ENCODE data around the gene SLC46A3.
A peak's percentile ranks its signal among the peaks of the same experiment; 100 is the strongest.
"Not testable (repeated sequence)": the region's sequence is repeated elsewhere in the genome, so short reads cannot be mapped to it uniquely, and the experiment has no call there.

The SLC46A3 gene

GRCh38 chr13:28684257-28684656 lies 34.5 kb downstream of the SLC46A3 start:
- DNase-seq (ENCODE audit: low read depth in 2 of 3, low spot score in 1 of 3), result no peak

GRCh38 chr13:28683169-28683568 lies 35.6 kb downstream of the SLC46A3 start:
- DNase-seq (ENCODE audit: low read depth in 2 of 3, low spot score in 1 of 3), result not testable (repeated sequence)

GRCh38 chr13:28680541-28680940 lies 38.2 kb downstream of the SLC46A3 start:
- no peak for DNase-seq (ENCODE audit: low read depth in 2 of 3, low spot score in 1 of 3)

DNA sequence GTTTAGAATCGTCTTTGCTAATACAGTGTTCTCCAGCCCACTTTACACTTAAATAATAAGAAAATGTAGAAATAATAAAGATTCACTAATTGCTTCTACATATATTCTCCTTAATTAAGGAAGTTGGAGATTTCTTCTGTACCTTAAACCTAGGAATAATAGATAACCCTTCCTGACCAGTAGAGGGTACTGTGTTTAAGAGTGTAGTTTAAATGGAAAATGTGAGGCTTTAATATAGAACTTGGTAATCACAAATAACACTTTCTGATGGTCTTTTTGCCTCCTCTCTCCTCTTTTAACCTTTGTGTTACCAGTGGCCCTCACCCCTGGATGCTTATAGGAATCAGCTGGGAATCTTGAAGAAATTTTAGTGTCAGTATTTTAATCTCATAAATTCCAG lies 39.1 kb downstream of the SLC46A3 start:
- DNase-seq (ENCODE audit: low read depth in 2 of 3, low spot score in 1 of 3), result no peak

DNA sequence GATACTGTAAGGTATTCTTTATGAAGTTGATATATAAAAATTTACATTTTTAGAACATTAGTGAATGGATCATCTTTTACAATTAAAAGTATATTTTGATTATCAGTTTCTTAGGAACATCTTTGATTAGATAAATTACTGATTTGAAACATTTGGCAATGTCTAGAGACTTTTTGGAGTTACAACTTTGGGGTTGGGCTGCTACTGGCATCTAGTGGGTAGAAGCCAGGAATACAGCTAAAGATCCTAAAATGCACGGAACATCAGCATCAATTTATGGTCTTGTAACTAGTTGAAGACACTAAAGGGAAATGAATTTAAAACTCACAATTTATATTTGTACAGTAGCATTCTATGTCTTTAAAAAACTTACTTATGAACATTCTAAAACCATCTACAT lies 40.0 kb downstream of the SLC46A3 start:
- no peak for DNase-seq (ENCODE audit: low read depth in 2 of 3, low spot score in 1 of 3)

- no peak for DNase-seq (ENCODE audit: low read depth in 2 of 3, low spot score in 1 of 3)
Observed at GRCh38 chr13:28671126-28671792, 47.5 kb downstream of the SLC46A3 start.

- DNase-seq (ENCODE audit: low read depth in 2 of 3, low spot score in 1 of 3), result no peak
Observed at GRCh38 chr13:28666897-28667488, 51.8 kb downstream of the SLC46A3 start.

DNA sequence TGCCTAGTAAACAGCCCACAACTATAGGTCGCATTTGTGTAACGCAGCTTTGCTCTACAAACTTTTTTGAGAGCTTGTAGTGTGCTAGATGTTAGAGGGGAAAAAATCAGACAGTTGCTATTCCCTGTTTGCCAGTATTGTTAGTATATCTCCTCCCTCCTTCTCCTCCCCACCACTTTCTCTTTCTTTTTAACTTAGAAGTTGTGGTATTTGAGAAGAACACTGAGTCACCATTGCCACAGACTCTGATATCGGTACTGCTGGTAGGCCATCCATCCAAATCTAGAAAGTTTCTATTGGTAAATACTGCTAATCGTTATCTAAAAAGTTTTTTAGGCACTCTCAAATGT lies 59.2 kb downstream of the SLC46A3 start:
- peak in 1 of 3 donors; percentile 26 for DNase-seq (ENCODE audit: low read depth in 2 of 3, low spot score in 1 of 3)

GRCh38 chr13:28658796-28659620 lies 59.8 kb downstream of the SLC46A3 start, which contains the start of gene POMP:
Gene POMP (plus strand): TSS chr13:28659130. CDS start chr13:28659185, 55 bp downstream.
- peak; percentile 82 to 94 (median 89) for DNase-seq (ENCODE audit: low read depth in 2 of 3, low spot score in 1 of 3)

DNA sequence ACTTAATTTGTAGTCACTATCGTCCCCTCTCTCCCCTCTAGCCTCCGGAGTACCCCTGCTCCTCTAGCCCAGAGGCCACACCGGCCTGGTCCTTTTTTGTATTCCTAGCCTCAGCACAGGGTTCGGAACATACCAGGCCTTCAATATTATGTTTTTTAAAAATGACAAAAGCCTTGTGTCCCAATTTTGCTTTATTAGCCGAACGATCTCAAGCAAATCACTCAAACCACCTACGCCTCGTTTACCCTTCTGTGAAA lies 60.3 kb downstream of the SLC46A3 start:
- no peak for DNase-seq (ENCODE audit: low read depth in 2 of 3, low spot score in 1 of 3)

DNA sequence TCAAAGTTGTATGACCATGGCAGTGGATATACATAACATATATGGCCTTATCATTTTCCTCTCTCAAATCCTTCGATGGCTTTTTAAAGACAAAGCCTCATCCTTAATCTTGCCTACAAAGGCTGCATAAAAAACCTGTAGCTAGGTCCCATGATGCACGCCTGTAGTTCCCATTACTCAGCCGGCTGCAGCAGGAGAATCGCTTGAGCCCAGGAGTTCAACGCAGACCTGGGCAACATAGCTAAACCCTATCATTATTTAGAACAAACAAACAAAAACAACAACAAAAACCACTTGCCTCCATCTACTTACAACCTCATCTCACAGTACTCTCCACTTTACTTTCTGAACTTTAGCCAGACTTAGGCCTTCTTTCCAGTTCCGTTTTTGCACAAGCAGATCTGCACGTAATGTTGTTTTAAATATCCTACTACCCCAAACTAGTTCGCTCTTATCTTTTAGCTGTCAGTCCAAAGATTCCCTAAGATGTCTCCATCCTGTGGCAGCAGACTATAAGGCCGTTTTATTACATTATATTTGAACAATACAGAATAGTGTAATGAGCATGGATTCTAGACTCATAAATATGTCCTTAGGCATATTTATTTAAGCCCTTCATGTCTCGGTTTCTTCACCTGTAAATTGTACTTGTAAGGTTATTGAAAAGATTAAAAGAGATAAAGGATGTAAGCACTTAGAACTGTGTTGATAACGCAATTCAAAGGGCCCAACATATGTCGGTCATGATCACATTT lies 60.8 kb downstream of the SLC46A3 start:
- no peak for DNase-seq (ENCODE audit: low read depth in 2 of 3, low spot score in 1 of 3)

GRCh38 chr13:28655561-28655960 lies 63.2 kb downstream of the SLC46A3 start:
- no peak for DNase-seq (ENCODE audit: low read depth in 2 of 3, low spot score in 1 of 3)

DNA sequence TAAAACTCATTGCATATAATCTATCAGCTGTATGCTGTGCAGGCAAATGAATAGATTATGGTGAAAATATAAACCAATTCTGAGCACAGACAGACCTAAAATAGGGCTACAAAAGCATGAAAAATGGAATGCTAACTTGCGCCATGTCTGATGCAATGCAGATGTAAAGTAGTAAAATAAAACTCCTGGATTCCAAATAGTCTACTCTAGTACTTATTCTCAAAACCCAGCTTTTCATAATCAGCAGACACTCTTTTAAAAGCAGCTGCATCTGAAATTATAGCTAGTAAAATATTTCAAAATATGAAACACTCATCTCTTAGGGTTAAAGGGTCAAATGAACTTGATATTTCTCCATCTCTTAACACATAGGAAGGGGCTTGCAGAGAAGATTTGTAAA lies 64.5 kb downstream of the SLC46A3 start:
- DNase-seq (ENCODE audit: low read depth in 2 of 3, low spot score in 1 of 3), result no peak

DNA sequence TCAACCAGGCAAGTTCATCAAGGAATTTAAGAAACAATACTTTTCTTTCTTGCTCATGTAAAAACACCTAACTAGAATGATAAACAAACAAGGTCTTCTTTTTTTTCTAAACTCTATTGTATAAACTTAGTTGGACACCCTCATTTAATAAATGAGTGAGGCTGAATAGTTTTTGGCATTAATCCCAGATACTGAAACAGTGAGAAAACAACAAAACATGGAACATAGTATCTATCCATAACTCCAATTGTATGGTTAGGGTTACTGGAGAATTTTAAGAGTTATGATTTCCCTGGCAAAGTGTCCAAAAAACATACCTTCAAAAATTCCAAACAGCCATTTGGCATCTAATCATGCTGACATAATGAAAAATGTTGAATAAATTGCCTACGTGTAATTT lies 65.7 kb downstream of the SLC46A3 start:
- no peak for DNase-seq (ENCODE audit: low read depth in 2 of 3, low spot score in 1 of 3)

DNA sequence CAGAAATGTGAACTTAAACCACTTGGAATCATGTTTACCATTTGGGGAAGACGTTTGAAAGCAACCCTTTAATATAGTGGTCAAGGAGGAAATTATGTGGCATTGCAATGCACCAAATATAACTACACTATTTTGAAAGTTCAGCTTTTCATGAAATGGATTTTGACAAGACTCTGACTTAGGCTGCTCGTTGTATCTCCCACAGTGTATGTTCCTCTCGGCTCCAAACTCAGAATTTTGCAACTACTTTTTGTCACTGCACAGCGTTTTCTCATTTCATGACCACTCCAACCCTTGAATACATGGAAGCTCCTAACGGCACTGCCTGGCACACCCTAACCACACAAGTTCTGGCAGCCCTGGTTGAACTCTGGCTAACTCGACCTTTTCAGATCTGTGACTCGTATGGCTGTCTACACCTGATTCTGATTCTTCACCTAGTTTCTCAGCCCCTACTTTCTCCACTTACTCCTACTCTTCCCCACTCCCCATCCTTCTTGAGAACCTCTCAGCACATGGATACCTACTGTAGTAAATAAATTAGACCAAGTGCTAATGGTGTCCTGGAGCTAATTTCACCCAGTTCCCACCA lies 66.9 kb downstream of the SLC46A3 start:
- no peak for DNase-seq (ENCODE audit: low read depth in 2 of 3, low spot score in 1 of 3)

GRCh38 chr13:28650284-28650683 lies 68.5 kb downstream of the SLC46A3 start:
- no peak for DNase-seq (ENCODE audit: low read depth in 2 of 3, low spot score in 1 of 3)

Measured in stimulated activated CD4-positive, alpha-beta T cell treated with anti-CD3 and anti-CD28 coated beads, Interleukin-12 subunit alpha, Interleukin-12 subunit beta, amount 100 ng/mL, for 48 hours (primary cell).